HG03558 (cell line): ENCODE measurements around the gene ZHX3.
"Not testable (repeated sequence)": the region's sequence is repeated elsewhere in the genome, so short reads cannot be mapped to it uniquely, and the experiment has no call there.

Experiments used
- ATAC-seq: cut with Tn5 transposase; IDR thresholded peaks from one replicate; pipeline ENCODE4 v1.9.1; 2021; ENCODE audit warnings: moderate number of reproducible peaks; ENCODE audit not compliant: unreplicated experiment; ENCODE audit errors: extremely low read depth

The ZHX3 gene

GRCh38 chr20:41141153-41141815 lies 176.2 kb downstream of the ZHX3 start:
- ATAC-seq, result no peak

GRCh38 chr20:41140226-41141133 lies 177.1 kb downstream of the ZHX3 start:
- no peak for ATAC-seq

GRCh38 chr20:41139227-41140093 lies 178.1 kb downstream of the ZHX3 start:
- no peak for ATAC-seq

GRCh38 chr20:41138475-41139226 lies 178.9 kb downstream of the ZHX3 start:
- no peak for ATAC-seq

- no peak for ATAC-seq
Observed at GRCh38 chr20:41137614-41138474, 179.7 kb downstream of the ZHX3 start.

GRCh38 chr20:41136680-41137613 lies 180.6 kb downstream of the ZHX3 start, which contains the start of gene PLCG1:
Gene PLCG1, plus strand, starts transcription at chr20:41137543. Its CDS starts 99 bp downstream, at chr20:41137642.
- ATAC-seq, result peak; percentile 33

- ATAC-seq, result no peak
Observed at GRCh38 chr20:41135888-41136679, 181.4 kb downstream of the ZHX3 start.

- ATAC-seq, result no peak
Observed at GRCh38 chr20:41135187-41135887, 182.2 kb downstream of the ZHX3 start.

- no peak for ATAC-seq
Observed at GRCh38 chr20:41134362-41135186, 183.0 kb downstream of the ZHX3 start.

GRCh38 chr20:41133709-41134361 lies 183.7 kb downstream of the ZHX3 start:
- ATAC-seq, result peak; percentile 37

GRCh38 chr20:41132388-41132775 lies 185.1 kb downstream of the ZHX3 start:
- not testable (repeated sequence) for ATAC-seq

- ATAC-seq, result no peak
Observed at GRCh38 chr20:41131594-41132387, 185.7 kb downstream of the ZHX3 start.
